ENCODE data around the gene PITPNM3.
"Not testable (repeated sequence)": the region's sequence is repeated elsewhere in the genome, so short reads cannot be mapped to it uniquely, and the experiment has no call there.

The PITPNM3 gene
- total RNA-seq: 0.76 to 1.2 (median 0.99) reads per million in 3 experiments

DNA sequence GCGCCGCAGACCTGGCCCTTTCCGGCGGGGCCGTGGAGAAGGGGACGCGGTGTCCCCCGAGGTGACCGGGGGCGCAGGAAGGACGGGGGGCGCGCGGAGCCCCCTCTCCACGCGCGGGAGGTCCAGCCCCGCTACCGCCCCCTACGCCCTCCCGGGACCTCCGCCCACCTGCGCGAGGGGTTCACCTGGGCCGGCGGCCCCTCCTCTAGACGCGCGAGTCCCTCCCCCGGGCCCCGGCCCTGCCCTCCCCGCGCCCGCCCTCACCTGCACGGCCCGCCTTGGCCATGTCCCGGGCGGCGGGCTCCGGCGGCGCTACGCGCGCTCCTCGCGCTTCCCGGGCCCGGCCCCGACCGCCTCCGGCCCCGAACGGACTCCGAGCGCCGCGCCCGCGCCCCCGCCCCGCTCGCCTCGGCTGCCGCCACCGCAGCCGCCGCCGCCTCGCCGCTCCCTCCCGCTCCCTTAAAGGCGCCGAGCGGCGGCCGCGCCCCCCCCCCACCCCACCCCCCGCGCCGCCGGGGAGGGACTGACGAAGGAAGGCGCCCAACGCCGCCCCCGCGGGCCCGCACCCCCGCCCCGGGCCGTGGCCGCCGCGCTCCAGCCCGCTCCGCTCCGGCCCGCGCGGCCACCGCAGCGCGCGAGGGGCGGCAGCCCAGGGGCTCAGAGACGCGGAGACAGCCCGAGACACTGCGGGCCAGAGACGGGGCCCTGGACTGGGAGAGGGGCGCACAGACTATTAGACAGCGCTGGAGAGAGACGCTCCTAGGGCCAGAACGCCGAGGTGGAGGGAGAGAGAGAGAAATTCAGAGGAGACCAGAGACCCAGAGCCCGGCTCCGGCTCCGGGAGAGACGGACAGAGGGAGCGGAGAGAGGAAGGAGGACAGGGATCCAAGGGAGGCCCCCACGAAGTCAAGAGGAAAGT lies at the start of gene PITPNM3:
Gene PITPNM3, minus strand, starts transcription at position 435 of the 919 bp plus-strand sequence. Its CDS starts 149 bp downstream, at position 286.
- DNase-seq: no peak

- DNase-seq: no peak
Observed at GRCh38 chr17:6605142-6605541, 48.8 kb upstream of the PITPNM3 start.

DNA sequence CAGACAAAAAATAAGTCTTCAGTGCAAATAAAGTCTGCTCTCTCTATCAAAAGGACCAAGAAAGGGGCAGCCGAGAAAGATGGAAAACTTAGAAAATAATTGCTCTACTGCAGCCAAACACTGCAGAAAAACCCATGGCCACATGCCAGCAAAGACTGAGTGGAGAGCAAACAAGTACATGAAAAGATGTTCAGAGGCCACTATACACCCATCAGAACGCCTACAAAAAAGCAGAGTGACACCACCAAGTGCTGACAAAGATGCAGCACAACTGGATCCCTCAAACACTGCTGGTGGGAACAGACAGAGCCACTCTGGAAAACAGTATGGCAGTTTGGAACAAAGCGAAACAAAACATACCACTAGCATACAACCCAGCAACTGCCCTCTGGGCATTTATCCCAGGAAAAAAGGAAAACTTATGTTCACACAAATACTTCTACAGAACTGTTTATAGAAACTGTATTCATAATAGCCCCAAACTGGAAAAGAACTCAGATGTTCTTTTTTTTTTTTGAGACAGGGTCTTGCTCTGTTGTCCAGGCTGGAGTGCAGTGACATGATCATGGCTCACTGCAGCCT lies 47.5 kb upstream of the PITPNM3 start:
- no peak for DNase-seq

DNA sequence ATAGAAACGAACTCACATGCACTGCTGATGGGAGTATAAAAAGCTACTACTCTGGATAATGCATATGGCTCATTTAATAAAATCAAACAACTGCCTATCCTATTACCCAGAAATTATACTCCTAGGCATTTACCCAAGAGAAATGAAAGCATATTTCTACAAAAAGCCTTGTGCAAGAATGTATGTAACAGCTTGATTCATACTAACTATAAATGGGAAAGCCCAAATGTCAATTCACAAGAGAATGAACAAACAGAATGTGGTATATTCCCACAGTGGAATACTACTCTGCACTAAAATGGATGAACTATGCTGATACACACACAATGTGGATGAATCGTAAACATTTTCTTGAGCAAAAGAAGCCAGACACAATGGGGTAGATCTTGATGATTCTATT lies 45.8 kb upstream of the PITPNM3 start:
- DNase-seq: no peak

GRCh38 chr17:6599364-6599763 lies 43.0 kb upstream of the PITPNM3 start:
- DNase-seq: no peak

DNA sequence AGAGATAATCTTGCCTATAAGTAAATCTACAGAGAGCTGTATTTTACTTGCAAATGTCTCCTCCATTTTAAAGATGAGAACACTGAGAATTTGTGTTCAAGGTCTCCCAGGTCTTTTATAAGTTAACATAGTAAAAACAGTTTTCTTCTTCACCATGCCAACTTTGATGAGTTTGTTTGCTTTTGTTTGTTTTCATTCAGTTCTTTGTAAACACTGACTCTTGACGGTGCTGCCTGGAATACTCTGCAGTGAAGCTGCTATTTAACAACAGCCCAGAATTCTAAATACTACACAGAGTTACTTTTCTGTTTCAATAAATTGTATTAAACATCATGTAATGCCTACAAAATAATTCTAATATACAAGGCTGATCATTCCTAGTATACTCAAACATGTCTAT lies 41.4 kb upstream of the PITPNM3 start:
- no peak for DNase-seq

GRCh38 chr17:6596941-6597340 lies 40.6 kb upstream of the PITPNM3 start:
- no peak for DNase-seq

DNA sequence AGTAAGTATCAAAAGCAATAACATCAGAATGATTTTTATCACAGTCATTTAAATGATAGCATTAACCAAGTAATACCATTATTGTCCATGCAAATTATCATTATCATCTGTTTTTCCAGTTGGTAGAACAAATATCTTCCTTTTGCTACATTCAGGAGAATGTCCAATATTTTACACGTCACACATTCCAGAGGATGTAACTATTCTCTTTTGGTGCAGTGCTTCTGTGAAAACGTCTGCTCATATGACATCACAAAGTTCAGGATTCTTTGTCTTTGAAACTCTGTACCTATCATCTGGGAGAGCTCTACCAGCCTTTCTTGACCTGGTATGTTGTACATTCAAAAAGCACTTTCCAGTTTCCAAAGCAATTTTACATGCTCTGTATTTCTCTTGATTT lies 40.2 kb upstream of the PITPNM3 start:
- DNase-seq: no peak

- no peak for DNase-seq
Observed at GRCh38 chr17:6596081-6596480, 39.7 kb upstream of the PITPNM3 start.

DNA sequence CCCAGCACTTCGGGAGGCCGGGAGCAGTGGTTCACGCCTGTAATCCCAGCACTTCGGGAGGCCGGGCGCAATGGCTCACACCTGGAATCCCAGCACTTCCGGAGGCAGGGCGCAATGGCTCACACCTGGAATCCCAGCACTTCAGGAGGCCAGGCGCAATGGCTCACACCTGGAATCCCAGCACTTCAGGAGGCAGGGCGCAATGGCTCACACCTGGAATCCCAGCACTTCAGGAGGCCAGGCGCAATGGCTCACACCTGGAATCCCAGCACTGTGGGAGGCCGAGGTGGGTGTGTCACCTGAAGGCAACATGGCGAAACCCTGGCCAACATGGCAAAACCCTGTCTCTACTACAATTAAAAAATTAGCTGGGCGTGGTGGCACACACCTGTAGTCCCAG lies 37.0 kb upstream of the PITPNM3 start:
- DNase-seq: not testable (repeated sequence)

DNA sequence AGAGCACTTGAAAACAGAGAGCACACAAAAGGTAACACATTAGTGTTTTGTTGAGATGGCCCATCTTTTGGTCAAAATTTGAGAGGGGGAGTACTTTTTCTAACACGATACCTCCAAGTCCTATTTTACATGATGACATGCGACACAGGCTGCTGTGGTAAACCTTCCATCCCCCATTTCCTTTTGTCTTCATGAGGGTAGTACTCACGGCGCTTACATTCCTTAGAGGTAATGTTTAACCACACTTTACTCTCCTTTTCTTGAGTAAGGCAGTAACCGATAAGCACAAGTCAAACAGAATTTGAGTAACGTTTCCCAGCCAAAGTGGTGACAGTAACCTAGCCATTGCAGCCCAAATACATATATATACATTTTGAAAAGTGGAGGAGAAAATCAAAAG lies 35.8 kb upstream of the PITPNM3 start:
- no peak for DNase-seq

DNA sequence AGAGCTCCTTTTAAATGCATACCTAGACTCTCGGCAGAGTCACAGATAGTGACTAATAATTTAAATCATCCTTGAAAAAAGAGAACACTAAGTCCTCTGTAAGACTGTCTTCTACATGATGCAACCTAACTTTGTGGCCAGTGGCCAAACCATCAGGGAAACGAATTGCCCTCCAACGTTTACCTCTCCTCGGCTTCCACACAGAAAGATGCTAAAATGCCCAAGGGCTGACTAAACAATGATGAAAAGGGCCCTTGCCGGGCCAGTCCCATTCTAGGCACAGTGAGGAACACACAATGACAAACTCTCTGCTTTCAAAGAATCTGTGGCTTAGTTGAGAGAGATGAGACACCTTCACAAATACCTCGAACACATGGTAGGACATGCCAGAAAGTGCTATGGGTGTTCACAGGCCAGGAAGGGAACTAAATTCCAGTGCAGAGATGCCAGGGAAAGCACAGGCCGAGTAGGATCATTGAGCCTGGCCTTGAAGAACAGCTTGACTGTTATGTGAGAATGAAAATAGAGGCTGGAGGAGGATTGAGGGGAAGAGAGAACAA lies 35.3 kb upstream of the PITPNM3 start:
- DNase-seq: no peak

- DNase-seq: no peak
Observed at GRCh38 chr17:6589266-6589946, 33.1 kb upstream of the PITPNM3 start.

DNA sequence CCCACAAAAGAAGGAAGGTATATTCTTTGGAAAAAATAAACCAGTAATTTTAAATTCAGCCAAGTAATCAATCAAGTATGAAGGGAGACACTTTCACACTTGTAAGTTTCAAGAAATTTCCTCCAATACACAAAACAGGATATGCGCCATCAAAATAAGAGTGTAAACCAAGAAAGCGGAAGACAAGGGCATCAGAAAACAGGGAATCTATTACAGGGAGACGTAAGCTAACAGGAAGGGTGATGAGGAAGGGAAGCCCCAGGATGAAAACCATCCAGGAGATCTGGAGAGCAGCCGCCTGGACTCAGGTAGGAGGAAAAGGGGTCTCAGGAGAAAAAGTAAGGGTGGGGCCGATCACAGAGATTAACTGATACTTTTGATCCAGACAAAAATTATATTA lies 31.8 kb upstream of the PITPNM3 start:
- DNase-seq: no peak

DNA sequence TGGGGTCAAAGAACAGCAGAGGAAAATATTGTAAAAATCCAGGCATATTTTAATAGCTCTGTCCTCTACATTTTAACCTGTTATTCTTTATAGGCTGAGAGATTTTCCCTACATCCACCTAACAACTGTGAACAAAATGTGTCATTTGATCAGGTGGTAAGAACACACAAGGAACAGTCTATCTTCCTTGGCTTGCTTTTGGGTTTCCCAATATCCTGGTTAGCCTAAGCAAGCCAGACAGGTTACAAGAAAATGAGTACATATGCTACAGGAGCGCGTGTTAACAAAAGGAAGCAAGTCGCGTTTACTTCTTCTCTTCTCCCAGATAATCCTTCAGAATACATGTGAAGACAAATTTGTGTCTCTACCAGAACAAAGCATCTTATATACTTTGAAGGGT lies 31.0 kb upstream of the PITPNM3 start:
- no peak for DNase-seq

DNA sequence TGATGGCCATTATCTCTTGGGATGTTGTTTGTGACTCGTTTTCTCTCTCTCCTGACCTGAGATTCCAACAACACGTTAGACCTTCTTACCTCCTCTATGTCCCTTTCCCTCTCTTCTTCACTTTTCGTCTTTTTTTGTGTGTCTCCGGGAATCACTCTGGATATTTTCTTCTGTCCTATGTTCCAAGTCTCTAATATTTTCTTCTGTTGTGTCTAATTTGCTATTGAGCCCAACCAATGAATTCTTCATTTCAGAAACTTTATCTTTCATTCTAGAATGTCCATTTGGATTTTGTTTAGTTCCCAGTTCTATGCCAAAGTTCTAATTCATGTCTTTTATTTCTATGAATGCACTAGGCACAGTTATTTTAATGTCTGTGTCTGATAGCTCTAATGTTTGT lies 27.1 kb upstream of the PITPNM3 start:
- no peak for DNase-seq

DNA sequence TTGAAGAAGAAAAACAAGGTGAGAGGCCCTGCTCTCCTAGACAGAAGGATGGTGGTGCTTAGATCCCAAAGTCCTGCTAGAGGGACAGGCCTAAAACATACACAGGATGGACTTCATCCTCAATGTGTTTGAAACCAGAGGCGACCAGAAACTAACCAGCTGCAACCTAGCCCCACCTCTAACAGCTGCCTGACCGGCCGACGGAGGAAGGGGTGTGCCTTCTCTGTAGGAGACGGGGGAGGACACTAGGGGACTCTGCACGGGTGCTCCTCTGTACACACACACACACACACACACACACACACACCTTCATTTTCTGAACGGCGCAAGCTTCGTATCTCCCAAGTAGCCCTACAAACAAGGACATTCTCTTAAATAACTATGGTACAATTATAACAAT lies 24.3 kb upstream of the PITPNM3 start:
- DNase-seq: no peak

DNA sequence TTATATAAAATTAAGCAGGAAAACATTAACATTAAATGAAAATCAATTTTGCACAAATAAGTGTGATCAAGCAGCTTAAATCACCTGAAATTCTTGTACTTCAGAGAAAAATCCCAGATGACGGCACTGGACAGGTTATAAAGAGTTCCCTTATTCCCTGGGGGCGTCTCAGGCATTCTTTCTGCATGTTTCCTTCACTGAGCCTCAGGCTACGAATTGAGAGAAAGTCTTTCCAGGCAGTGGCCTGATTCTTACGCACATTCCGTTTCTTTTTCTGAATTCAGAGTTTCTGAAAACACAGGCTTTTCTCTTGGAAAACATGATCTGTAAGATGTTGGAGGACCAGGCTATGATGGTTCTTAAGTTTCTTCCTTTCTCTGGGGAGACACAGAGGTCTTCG lies 22.1 kb upstream of the PITPNM3 start:
- DNase-seq: no peak

DNA sequence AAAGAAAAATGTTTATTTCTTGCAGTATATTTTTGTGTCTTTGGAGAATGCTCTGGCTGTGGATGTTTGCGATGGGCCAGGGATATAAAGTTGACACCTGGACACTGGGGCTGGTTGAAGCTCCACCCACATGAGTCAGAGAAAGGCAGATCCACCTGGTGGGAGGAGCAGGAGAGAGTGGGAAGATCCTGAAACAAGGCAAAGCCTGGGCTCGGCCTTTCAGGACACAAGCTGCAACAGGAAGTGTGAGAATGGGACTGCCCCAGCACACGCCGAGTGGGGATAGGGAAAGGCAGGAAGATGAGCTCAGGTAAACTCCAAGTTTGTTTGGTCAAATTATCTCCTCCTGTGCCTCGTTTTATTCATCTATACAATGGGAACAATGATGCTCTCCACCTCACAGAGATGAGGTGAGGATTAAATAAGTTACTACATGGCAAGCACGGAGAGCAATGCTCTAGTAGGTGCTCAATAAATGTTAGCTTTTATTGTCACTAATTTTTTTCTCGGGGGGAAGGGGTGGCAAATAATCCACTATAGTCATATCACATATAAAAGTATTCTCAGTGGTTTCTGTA lies 21.4 kb upstream of the PITPNM3 start:
- DNase-seq: no peak

GRCh38 chr17:6576038-6576785 lies 19.9 kb upstream of the PITPNM3 start:
- no peak for DNase-seq

DNA sequence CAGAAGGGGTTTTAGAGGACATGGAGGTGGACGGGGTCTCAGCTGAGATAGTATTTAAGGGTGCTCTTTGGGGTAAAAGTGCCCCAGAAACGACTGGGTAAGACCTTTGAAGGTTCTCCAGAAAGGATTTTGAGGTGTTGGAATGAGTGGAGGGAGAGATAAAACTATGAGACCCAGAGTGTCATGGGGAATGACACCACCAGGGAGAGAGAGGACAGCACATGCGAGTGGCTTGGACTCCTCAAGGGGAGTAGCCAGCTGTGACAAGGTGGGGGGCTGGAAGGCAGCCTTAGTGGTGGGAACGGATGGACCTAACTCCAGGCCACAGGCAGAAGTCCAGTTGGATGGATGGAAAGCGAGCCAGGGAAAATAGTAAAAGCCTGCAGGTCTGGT lies 19.2 kb upstream of the PITPNM3 start:
- no peak for DNase-seq

Data from central memory CD4-positive, alpha-beta T cell (primary cell).